GM19455 (cell line): ENCODE results near the gene TGFBR2.

Experiments used
- ATAC-seq: cut with Tn5 transposase; IDR thresholded peaks from one replicate; pipeline ENCODE4 v1.9.1; 2021; ENCODE audit not compliant: unreplicated experiment

TGFBR2 gene

GRCh38 chr3:30600572-30600971 is 5.8 kb upstream of the TGFBR2 start:
- ATAC-seq: no peak

GRCh38 chr3:30602946-30603345 is 3.5 kb upstream of the TGFBR2 start:
- no peak for ATAC-seq

GRCh38 chr3:30604093-30604492 is 2.3 kb upstream of the TGFBR2 start:
- ATAC-seq: no peak

- no peak for ATAC-seq
Observed at GRCh38 chr3:30604558-30604957, 1.8 kb upstream of the TGFBR2 start.

GRCh38 chr3:30605005-30605404 is 1.4 kb upstream of the TGFBR2 start:
- no peak for ATAC-seq

- no peak for ATAC-seq
Observed at GRCh38 chr3:30605706-30606300, 598 bp upstream of the TGFBR2 start.

- peak; percentile 56 for ATAC-seq
Observed at GRCh38 chr3:30607032-30607833, 832 bp downstream of the TGFBR2 start.

GRCh38 chr3:30608598-30608947 is 2.2 kb downstream of the TGFBR2 start:
- no peak for ATAC-seq

GRCh38 chr3:30609930-30610701 is 3.7 kb downstream of the TGFBR2 start:
- ATAC-seq: no peak

- ATAC-seq: no peak
Observed at GRCh38 chr3:30610702-30611368, 4.4 kb downstream of the TGFBR2 start.

- no peak for ATAC-seq
Observed at GRCh38 chr3:30611613-30612436, 5.4 kb downstream of the TGFBR2 start.

- no peak for ATAC-seq
Observed at GRCh38 chr3:30612437-30613132, 6.2 kb downstream of the TGFBR2 start.

- ATAC-seq: no peak
Observed at GRCh38 chr3:30613133-30613825, 6.9 kb downstream of the TGFBR2 start.

GRCh38 chr3:30614373-30614772 is 8.0 kb downstream of the TGFBR2 start:
- no peak for ATAC-seq

- ATAC-seq: no peak
Observed at GRCh38 chr3:30614943-30615342, 8.5 kb downstream of the TGFBR2 start.

GRCh38 chr3:30615615-30616346 is 9.4 kb downstream of the TGFBR2 start:
- ATAC-seq: no peak

- ATAC-seq: no peak
Observed at GRCh38 chr3:30616347-30617027, 10.1 kb downstream of the TGFBR2 start.

- no peak for ATAC-seq
Observed at GRCh38 chr3:30617069-30617468, 10.7 kb downstream of the TGFBR2 start.
